Measurements from ENCODE around the gene SSH3.

DNA sequence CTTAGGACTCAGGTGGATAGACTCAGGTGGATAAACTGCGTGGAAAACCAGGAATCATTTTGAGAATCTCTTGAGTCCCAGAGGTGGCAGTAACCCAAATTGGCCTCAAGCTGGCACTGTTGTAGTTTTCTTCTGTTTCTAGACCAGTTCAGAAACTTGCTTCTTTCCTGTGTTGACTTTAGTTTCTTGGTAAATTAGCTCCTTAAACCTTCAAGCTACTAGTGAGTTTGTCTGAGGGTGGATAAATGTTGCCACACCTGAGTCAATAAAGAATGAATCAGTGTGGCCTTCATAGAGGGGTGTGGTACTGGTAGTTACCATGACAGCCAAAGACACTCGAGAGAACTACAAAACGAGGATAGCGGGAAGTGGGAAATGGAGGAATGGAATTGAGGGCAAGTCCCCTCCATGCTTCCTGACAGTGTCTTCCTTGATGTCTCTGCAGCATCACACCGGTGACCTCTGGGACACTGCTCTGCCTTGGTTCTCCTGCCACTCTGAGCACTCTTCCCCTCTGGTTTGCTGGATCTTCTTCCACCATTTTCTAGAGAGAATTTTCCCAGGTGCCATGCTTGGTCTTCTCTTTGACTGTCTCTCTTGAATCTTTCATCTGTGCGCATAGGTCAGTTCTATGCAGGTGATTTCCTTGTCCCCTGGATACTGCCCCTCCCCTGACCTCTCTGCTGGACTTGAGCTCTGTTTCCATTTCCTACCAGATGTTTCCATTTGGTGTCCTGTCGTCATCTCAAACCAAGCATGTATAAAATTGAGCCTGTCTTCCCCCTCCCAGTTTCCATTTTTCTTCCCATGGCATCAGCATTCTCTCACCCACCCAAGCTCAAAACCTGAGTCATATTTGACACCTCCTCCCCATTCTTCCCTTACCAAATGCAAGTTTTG, 42.8 kb downstream of the SSH3 start:
- no peak; the same call in 1 of the 2 replicates for TF ChIP-seq POLR2AphosphoS5 (IDR thresholded peaks at IDR 0.05; ENCODE audit: low read depth, low read length)
- no peak for TF ChIP-seq RAD21 (IDR thresholded peaks at IDR 0.05; ENCODE audit: low read depth)
- TF ChIP-seq CTCF (IDR thresholded peaks at IDR 0.05 in 2 of 3, conservative IDR thresholded peaks at IDR 0.05 in 1 of 3; ENCODE audit: borderline replicate concordance in 1 of 3, insufficient read depth in 1 of 3, low read depth in 2 of 3, low read length in 2 of 3): peak in 2 of 3 experiments; percentile 88 to 89; a peak in 4 of 6 replicates

All from HCT116 (cell line).